Neural progenitor cell (in vitro differentiated cells): ENCODE results near the gene ATF3. TPM values are rescaled to one million over a fixed set of nuclear protein-coding genes. Genes with fewer than 3 reads are reported as not detected.

Experiments
- DNase-seq: peaks from one replicate; pipeline ENCODE4 v3.0.0-alpha.2; 2016; ENCODE audit warnings: low spot score
- H2AFZ ChIP-seq: fragments of 200-600 bp; sonication (generic); replicated peaks from 2 replicates; pipeline ENCODE4 v1.6.1; 2016; ENCODE audit warnings: antibody characterized with exemption
- H3F3A ChIP-seq: fragments of 200-600 bp; sonication (generic); 2 replicates; pipeline ENCODE4 v1.6.1; 2016; ENCODE audit warnings: antibody characterized with exemption, low read depth
- H3K27ac ChIP-seq: fragments of 200-600 bp; sonication (generic); 2 replicates; pipeline ENCODE4 v1.5.1; 2016; ENCODE audit warnings: mild to moderate bottlenecking
- H3K27me3 ChIP-seq: fragments of 200-600 bp; sonication (generic); 2 replicates; pipeline ENCODE4 v1.6.1; 2016; ENCODE audit warnings: mild to moderate bottlenecking, moderate library complexity
- H3K36me3 ChIP-seq: fragments of 200-600 bp; sonication (generic); 2 replicates; pipeline ENCODE4 v1.5.1; 2016
- H3K4me1 ChIP-seq: fragments of 200-600 bp; sonication (generic); 2 replicates; pipeline ENCODE4 v1.6.1; 2016; ENCODE audit warnings: mixed run types
- H3K4me2 ChIP-seq: fragments of 200-600 bp; sonication (generic); 2 replicates; pipeline ENCODE4 v1.6.1; 2016
- H3K4me3 ChIP-seq: fragments of 200-600 bp; sonication (generic); 2 replicates; pipeline ENCODE4 v1.5.1; 2016
- H3K79me2 ChIP-seq: fragments of 200-600 bp; sonication (generic); 2 replicates; pipeline ENCODE4 v1.6.1; 2016; ENCODE audit warnings: low read depth
- H3K9ac ChIP-seq: fragments of 200-600 bp; sonication (generic); 2 replicates; pipeline ENCODE4 v1.6.1; 2016
- H3K9me3 ChIP-seq: fragments of 200-600 bp; sonication (generic); 2 replicates; pipeline ENCODE4 v1.5.1; 2016; ENCODE audit warnings: low read depth
- H4K20me1 ChIP-seq: fragments of 200-600 bp; sonication (generic); 2 replicates; pipeline ENCODE4 v1.6.1; 2016; ENCODE audit warnings: low read depth
- H3K27ac Mint-ChIP-seq: 3 replicates; pipeline ENCODE4 v1.8.0; 2021; ENCODE audit warnings: mixed read lengths
- H3K27me3 Mint-ChIP-seq: 2 replicates; pipeline ENCODE4 v1.8.0; 2022; ENCODE audit warnings: low read depth, mild to moderate bottlenecking, inconsistent platforms, moderate library complexity, mixed read lengths; ENCODE audit not compliant: insufficient read depth
- H3K36me3 Mint-ChIP-seq: 3 replicates; pipeline ENCODE4 v1.8.0; 2021; ENCODE audit warnings: mixed read lengths
- H3K4me1 Mint-ChIP-seq: 3 replicates; pipeline ENCODE4 v1.8.0; 2021; ENCODE audit warnings: mixed read lengths
- H3K4me3 Mint-ChIP-seq: 3 replicates; pipeline ENCODE4 v1.8.0; 2021; ENCODE audit warnings: mild to moderate bottlenecking, moderate library complexity, mixed read lengths
- H3K9me3 Mint-ChIP-seq: 3 replicates; pipeline ENCODE4 v1.8.0; 2020; ENCODE audit warnings: mixed read lengths
- CTCF ChIP-seq: fragments of 200-600 bp; sonication (generic); IDR thresholded peaks from 2 replicates; pipeline ENCODE4 v1.5.1; 2017; ENCODE audit warnings: antibody characterized with exemption, mild to moderate bottlenecking
- EZH2 ChIP-seq: fragments of 200-600 bp; sonication (generic); IDR thresholded peaks from 2 replicates; pipeline ENCODE4 v1.6.1; 2017; ENCODE audit warnings: antibody characterized with exemption, mild to moderate bottlenecking, moderate library complexity
- EZH2phosphoT487 ChIP-seq: fragments of 200-600 bp; sonication (generic); IDR thresholded peaks from 2 replicates; pipeline ENCODE4 v1.6.1; 2017; ENCODE audit warnings: antibody characterized with exemption
- total RNA-seq: library from RNA; depleted of rRNA; stranded (reverse); fragments of >200 nt; gene quantifications from 2 replicates; pipeline ENCODE4 v1.2.3, GENCODE V29; 2015; ENCODE audit warnings: low replicate concordance

The ATF3 gene
- total RNA-seq, 1 donor from 2014 or later: 7.8 TPM

- no peaks in the 10 kb centered on the region for H3K36me3 ChIP-seq
- no peaks in the 10 kb centered on the region for H3K9me3 ChIP-seq
- H3K27me3 Mint-ChIP-seq: peaks cover 18% of the 10 kb centered on the region
- H3K9ac ChIP-seq: no peak overlapping the region
- H3K9me3 Mint-ChIP-seq: no peaks in the 10 kb centered on the region
- H3K4me1 ChIP-seq: peaks cover 19% of the 10 kb centered on the region
- TF ChIP-seq CTCF (no peak), EZH2phosphoT487 (no peak), EZH2 (no peak)
- H3K79me2 ChIP-seq: no peaks in the 10 kb centered on the region
- H3K27ac ChIP-seq: no peak overlapping the region
- no peak overlapping the region for H2AFZ ChIP-seq
- H3K27ac Mint-ChIP-seq: no peak overlapping the region
- H3K4me2 ChIP-seq: no peak overlapping the region
- H3K36me3 Mint-ChIP-seq: peaks cover 18% of the 10 kb centered on the region
- peaks cover 16% of the 10 kb centered on the region for H4K20me1 ChIP-seq
- DNase-seq: no peak
- H3K4me3 Mint-ChIP-seq: peak overlapping the region; percentile 96
- H3K4me1 Mint-ChIP-seq: peaks cover 55% of the 10 kb centered on the region
- H3F3A ChIP-seq: peaks cover 28% of the 10 kb centered on the region
- H3K27me3 ChIP-seq: peaks cover 54% of the 10 kb centered on the region
- H3K4me3 ChIP-seq: no peak overlapping the region
These were observed 2.7 kb downstream of the ATF3 start for GRCh38 chr1:212611000-212611948.

GRCh38 chr1:212612041-212612961, 3.7 kb downstream of the ATF3 start:
- H3K4me2 ChIP-seq: no peak overlapping the region
- H3K79me2 ChIP-seq: no peaks in the 10 kb centered on the region
- H3K27ac ChIP-seq: no peak overlapping the region
- peaks cover 28% of the 10 kb centered on the region for H3K36me3 Mint-ChIP-seq
- H3F3A ChIP-seq: peaks cover 23% of the 10 kb centered on the region
- no peak overlapping the region for H3K4me3 ChIP-seq
- H3K9me3 Mint-ChIP-seq: no peaks in the 10 kb centered on the region
- H3K9ac ChIP-seq: no peak overlapping the region
- H3K9me3 ChIP-seq: no peaks in the 10 kb centered on the region
- peak overlapping the region; percentile 57 for H3K27ac Mint-ChIP-seq
- peaks cover 13% of the 10 kb centered on the region for H3K27me3 Mint-ChIP-seq
- H3K4me3 Mint-ChIP-seq: peak overlapping the region; percentile 96
- no peaks in the 10 kb centered on the region for H3K36me3 ChIP-seq
- H4K20me1 ChIP-seq: peaks cover 14% of the 10 kb centered on the region
- TF ChIP-seq EZH2phosphoT487 (no peak), CTCF (no peak), EZH2 (no peak)
- DNase-seq: no peak
- peaks cover 9% of the 10 kb centered on the region for H3K4me1 ChIP-seq
- peaks cover 44% of the 10 kb centered on the region for H3K27me3 ChIP-seq
- no peak overlapping the region for H2AFZ ChIP-seq
- H3K4me1 Mint-ChIP-seq: peaks cover 48% of the 10 kb centered on the region

- Histone ChIP-seq H3K27ac (no peak overlapping the region), H3K4me2 (no peak overlapping the region), H3K27me3 (peaks cover 33% of the 10 kb centered on the region), H3K79me2 (no peaks in the 10 kb centered on the region), H3K9me3 (no peaks in the 10 kb centered on the region), H2AFZ (no peak overlapping the region), H4K20me1 (peaks cover 14% of the 10 kb centered on the region), H3K36me3 (no peaks in the 10 kb centered on the region), H3K4me3 (no peak overlapping the region), H3F3A (peaks cover 17% of the 10 kb centered on the region), H3K4me1 (peaks cover 11% of the 10 kb centered on the region), H3K9ac (no peak overlapping the region)
- no peak overlapping the region for H3K27ac Mint-ChIP-seq
- no peak for DNase-seq
- H3K27me3 Mint-ChIP-seq: peaks cover 11% of the 10 kb centered on the region
- TF ChIP-seq EZH2 (no peak), CTCF (no peak), EZH2phosphoT487 (no peak)
- peak overlapping the region; percentile 64 for H3K4me3 Mint-ChIP-seq
- H3K9me3 Mint-ChIP-seq: no peaks in the 10 kb centered on the region
- peaks cover 47% of the 10 kb centered on the region for H3K4me1 Mint-ChIP-seq
- peaks cover 41% of the 10 kb centered on the region for H3K36me3 Mint-ChIP-seq
These were observed 5.1 kb downstream of the ATF3 start for GRCh38 chr1:212613440-212614335.
